Activated naive CD8-positive, alpha-beta T cell (primary cell): ENCODE measurements around the gene PTMA.
"Not testable (repeated sequence)": the region's sequence is repeated elsewhere in the genome, so short reads cannot be mapped to it uniquely, and the experiment has no call there.

Experiments
- H3K27ac Mint-ChIP-seq: one replicate; pipeline ENCODE4 v1.8.0; 2021; ENCODE audit warnings: mixed read lengths
- H3K27me3 Mint-ChIP-seq: one replicate; pipeline ENCODE4 v1.8.0; 2021; ENCODE audit warnings: mixed read lengths
- H3K36me3 Mint-ChIP-seq: one replicate; pipeline ENCODE4 v1.8.0; 2021; ENCODE audit warnings: mixed read lengths
- H3K4me1 Mint-ChIP-seq: one replicate; pipeline ENCODE4 v1.8.0; 2021; ENCODE audit warnings: low read depth, mixed read lengths
- H3K4me3 Mint-ChIP-seq: one replicate; pipeline ENCODE4 v1.8.0; 2021; ENCODE audit warnings: mild to moderate bottlenecking, mixed read lengths
- H3K9me3 Mint-ChIP-seq: one replicate; pipeline ENCODE4 v1.8.0; 2021; ENCODE audit warnings: low read depth, mixed read lengths

Gene PTMA

GRCh38 chr2:231707927-231708772 lies at the start of gene PTMA:
PTMA (plus strand) TSS chr2:231708525; CDS start chr2:231708707, 182 bp downstream.
- Mint-ChIP-seq H3K27ac (peak within 1 kb of the TSS; percentile 100), H3K4me3 (peak within 1 kb of the TSS; percentile 97), H3K27me3 (no peaks in the 10 kb centered on the region), H3K4me1 (peaks cover 29% of the 10 kb centered on the region), H3K36me3 (peaks cover 15% of the 10 kb centered on the region), H3K9me3 (no peaks in the 10 kb centered on the region)

GRCh38 chr2:231660073-231660472 lies 48.3 kb upstream of the PTMA start:
- not testable (repeated sequence) for H3K36me3 Mint-ChIP-seq, H3K9me3 Mint-ChIP-seq, H3K4me3 Mint-ChIP-seq, H3K27me3 Mint-ChIP-seq, H3K27ac Mint-ChIP-seq
- H3K4me1 Mint-ChIP-seq, result peaks cover 15% of the 10 kb centered on the region

- Mint-ChIP-seq H3K4me1 (peaks cover 18% of the 10 kb centered on the region), H3K27ac (peak overlapping the region; percentile 94), H3K9me3 (no peaks in the 10 kb centered on the region), H3K4me3 (no peak overlapping the region), H3K36me3 (peaks cover 2% of the 10 kb centered on the region), H3K27me3 (no peaks in the 10 kb centered on the region)
Measured at GRCh38 chr2:231660860-231661259, 47.5 kb upstream of the PTMA start.

- peak overlapping the region; percentile 71 for H3K4me3 Mint-ChIP-seq
Measured at GRCh38 chr2:231661422-231662027, 46.8 kb upstream of the PTMA start.

GRCh38 chr2:231662028-231662810 lies 46.1 kb upstream of the PTMA start:
- H3K4me1 Mint-ChIP-seq, result peaks cover 20% of the 10 kb centered on the region
- H3K9me3 Mint-ChIP-seq, result no peaks in the 10 kb centered on the region
- no peaks in the 10 kb centered on the region for H3K27me3 Mint-ChIP-seq
- peak overlapping the region; percentile 94 for H3K27ac Mint-ChIP-seq
- H3K4me3 Mint-ChIP-seq, result peak overlapping the region; percentile 71
- H3K36me3 Mint-ChIP-seq, result peaks cover 2% of the 10 kb centered on the region

More at GRCh38 chr2:231661422-231662027, 46.8 kb upstream of the PTMA start:
- Mint-ChIP-seq H3K36me3 (peaks cover 2% of the 10 kb centered on the region), H3K27ac (peak overlapping the region; percentile 94), H3K9me3 (no peaks in the 10 kb centered on the region), H3K4me1 (peaks cover 19% of the 10 kb centered on the region), H3K27me3 (no peaks in the 10 kb centered on the region)

GRCh38 chr2:231662811-231663457 lies 45.4 kb upstream of the PTMA start:
- Mint-ChIP-seq H3K4me1 (peaks cover 20% of the 10 kb centered on the region), H3K36me3 (peaks cover 2% of the 10 kb centered on the region), H3K4me3 (peak overlapping the region; percentile 73), H3K27ac (peak overlapping the region; percentile 94), H3K27me3 (no peaks in the 10 kb centered on the region), H3K9me3 (no peaks in the 10 kb centered on the region)

GRCh38 chr2:231663458-231664212 lies 44.7 kb upstream of the PTMA start:
- H3K4me1 Mint-ChIP-seq, result peaks cover 20% of the 10 kb centered on the region
- no peaks in the 10 kb centered on the region for H3K9me3 Mint-ChIP-seq
- peak overlapping the region; percentile 73 for H3K4me3 Mint-ChIP-seq

GRCh38 chr2:231664727-231665126 lies 43.6 kb upstream of the PTMA start:
- H3K27ac Mint-ChIP-seq, result no peak overlapping the region
- H3K9me3 Mint-ChIP-seq, result no peaks in the 10 kb centered on the region
- no peaks in the 10 kb centered on the region for H3K36me3 Mint-ChIP-seq
- H3K4me3 Mint-ChIP-seq, result no peak overlapping the region
- H3K4me1 Mint-ChIP-seq, result peaks cover 20% of the 10 kb centered on the region
- no peaks in the 10 kb centered on the region for H3K27me3 Mint-ChIP-seq

More at GRCh38 chr2:231663458-231664212, 44.7 kb upstream of the PTMA start:
- H3K36me3 Mint-ChIP-seq, result peaks cover 2% of the 10 kb centered on the region
- H3K27ac Mint-ChIP-seq, result peak overlapping the region; percentile 94
- H3K27me3 Mint-ChIP-seq, result no peaks in the 10 kb centered on the region

- Mint-ChIP-seq H3K4me3 (no peak overlapping the region), H3K36me3 (no peaks in the 10 kb centered on the region), H3K27me3 (no peaks in the 10 kb centered on the region), H3K27ac (no peak overlapping the region), H3K4me1 (peaks cover 20% of the 10 kb centered on the region), H3K9me3 (no peaks in the 10 kb centered on the region)
Measured at GRCh38 chr2:231665245-231666170, 42.8 kb upstream of the PTMA start.

- H3K4me3 Mint-ChIP-seq, result no peak overlapping the region
- H3K27me3 Mint-ChIP-seq, result no peaks in the 10 kb centered on the region
- H3K36me3 Mint-ChIP-seq, result no peaks in the 10 kb centered on the region
- H3K4me1 Mint-ChIP-seq, result peaks cover 14% of the 10 kb centered on the region
- H3K9me3 Mint-ChIP-seq, result no peaks in the 10 kb centered on the region
- H3K27ac Mint-ChIP-seq, result no peak overlapping the region
Measured at GRCh38 chr2:231666171-231667095, 41.9 kb upstream of the PTMA start.

GRCh38 chr2:231667096-231667427 lies 41.3 kb upstream of the PTMA start:
- H3K27ac Mint-ChIP-seq, result no peak overlapping the region
- H3K4me3 Mint-ChIP-seq, result no peak overlapping the region
- H3K9me3 Mint-ChIP-seq, result no peaks in the 10 kb centered on the region
- no peaks in the 10 kb centered on the region for H3K36me3 Mint-ChIP-seq
- H3K4me1 Mint-ChIP-seq, result peaks cover 10% of the 10 kb centered on the region
- no peaks in the 10 kb centered on the region for H3K27me3 Mint-ChIP-seq

GRCh38 chr2:231667496-231667895 lies 40.8 kb upstream of the PTMA start:
- Mint-ChIP-seq H3K4me3 (no peak overlapping the region), H3K27me3 (no peaks in the 10 kb centered on the region), H3K9me3 (no peaks in the 10 kb centered on the region), H3K27ac (no peak overlapping the region), H3K4me1 (peaks cover 10% of the 10 kb centered on the region), H3K36me3 (no peaks in the 10 kb centered on the region)
